NCI-H82 treated with DMSO at 0.1 percent for 48 hours (cell line): ENCODE measurements around the gene XPC.

Source experiments
- DNase-seq: peaks from one replicate; lab custom pipeline; 2025; ENCODE audit not compliant: unreplicated experiment; lab: John Stamatoyannopoulos, UW

XPC gene

GRCh38 chr3:14135581-14135980 is 42.8 kb downstream of the XPC start:
- DNase-seq = no peak

GRCh38 chr3:14134291-14134690 is 44.1 kb downstream of the XPC start:
- no peak for DNase-seq

- DNase-seq = no peak
Observed at GRCh38 chr3:14133876-14134275, 44.5 kb downstream of the XPC start.

GRCh38 chr3:14133188-14133800 is 45.1 kb downstream of the XPC start:
- no peak for DNase-seq

GRCh38 chr3:14132689-14133088 is 45.7 kb downstream of the XPC start:
- DNase-seq = no peak

GRCh38 chr3:14132120-14132519 is 46.3 kb downstream of the XPC start:
- no peak for DNase-seq

- DNase-seq = no peak
Observed at GRCh38 chr3:14131134-14131533, 47.3 kb downstream of the XPC start.

- no peak for DNase-seq
Observed at GRCh38 chr3:14130707-14131106, 47.7 kb downstream of the XPC start.

- no peak for DNase-seq
Observed at GRCh38 chr3:14130230-14130629, 48.2 kb downstream of the XPC start.

- no peak for DNase-seq
Observed at GRCh38 chr3:14129296-14129695, 49.1 kb downstream of the XPC start.

- no peak for DNase-seq
Observed at GRCh38 chr3:14128724-14129123, 49.7 kb downstream of the XPC start.

GRCh38 chr3:14127516-14128161 is 50.8 kb downstream of the XPC start:
- no peak for DNase-seq

- DNase-seq = no peak
Observed at GRCh38 chr3:14126887-14127505, 51.4 kb downstream of the XPC start.

- no peak for DNase-seq
Observed at GRCh38 chr3:14126017-14126886, 52.1 kb downstream of the XPC start.

GRCh38 chr3:14125193-14126016 is 53.0 kb downstream of the XPC start:
- DNase-seq = no peak

- peak; percentile 94 for DNase-seq
Observed at GRCh38 chr3:14124615-14125192, 53.7 kb downstream of the XPC start, which contains the start of the genes CHCHD4 and TMEM43. Gene CHCHD4, minus strand, starts transcription at chr3:14124870. Its CDS starts 194 bp downstream, at chr3:14124676. Gene TMEM43, plus strand, starts transcription at chr3:14125052. Its CDS starts 142 bp downstream, at chr3:14125194.

- DNase-seq = no peak
Observed at GRCh38 chr3:14124223-14124614, 54.2 kb downstream of the XPC start.

- no peak for DNase-seq
Observed at GRCh38 chr3:14123308-14124222, 54.8 kb downstream of the XPC start.

GRCh38 chr3:14122301-14122700 is 56.1 kb downstream of the XPC start:
- no peak for DNase-seq
